Sigmoid colon (tissue), 7 donors: ENCODE measurements around the gene EXOC6. TPM values are rescaled to one million over a fixed set of nuclear protein-coding genes. Genes with fewer than 3 reads are reported as not detected.

Experiments used
- DNase-seq: peaks from one replicate; pipeline ENCODE4 v3.0.0-alpha.2; 2019
- H3K27ac ChIP-seq, 4 donors: fragments of 200-600 bp; sonication (generic); one replicate each; pipeline ENCODE4 v1.5.1; 2016 to 2019; ENCODE audit warnings: mild to moderate bottlenecking in 1 of 4
- H3K27me3 ChIP-seq, 3 donors: fragments of 200-600 bp; sonication (generic); one replicate each; pipeline ENCODE4 v1.5.1; 2019; ENCODE audit warnings: mild to moderate bottlenecking in 1 of 3
- H3K36me3 ChIP-seq, 4 donors: fragments of 200-600 bp; sonication (generic); one replicate each; pipeline ENCODE4 v1.5.1; 2016 to 2019
- H3K4me1 ChIP-seq, 4 donors: fragments of 200-600 bp; sonication (generic); one replicate each; pipeline ENCODE4 v1.5.1; 2017 to 2019
- H3K4me3 ChIP-seq, 4 donors: fragments of 200-600 bp; sonication (generic); one replicate each; pipeline ENCODE4 v1.5.1; 2017 to 2019; ENCODE audit warnings: mild to moderate bottlenecking in 2 of 4, moderate library complexity in 1 of 4
- H3K9me3 ChIP-seq, 4 donors: fragments of 200-600 bp in 3 of 4; sonication (generic) in 3 of 4; one replicate each; pipeline versions ENCODE4 v1.5.1 to v1.6.1; 2013 to 2019
- CTCF ChIP-seq, 4 experiments: fragments of 450-650 bp in 3 of 4; fragments of 200-600 bp in 1 of 4; IDR thresholded peaks; one replicate each; pipeline ENCODE4 v1.5.1; 2016 to 2019; ENCODE audit warnings: antibody characterized with exemption in 4 of 4, mild to moderate bottlenecking in 3 of 4, moderate library complexity in 2 of 4
- EP300 ChIP-seq, 4 donors: sonication (generic); formaldehyde crosslinking; IDR thresholded peaks; one replicate each; pipeline ENCODE4 v1.6.1; 2017; ENCODE audit warnings: antibody characterized with exemption in 4 of 4
- POLR2A ChIP-seq, 2 donors: fragments of 450-650 bp; IDR thresholded peaks; one replicate each; pipeline ENCODE4 v1.6.1; 2016; ENCODE audit warnings: antibody characterized with exemption in 2 of 2, mild to moderate bottlenecking in 2 of 2, moderate library complexity in 2 of 2
- POLR2AphosphoS5 ChIP-seq, 4 donors: sonication (generic); formaldehyde crosslinking; IDR thresholded peaks; one replicate each; pipeline ENCODE4 v1.6.1; 2017; ENCODE audit warnings: antibody characterized with exemption in 4 of 4
- WGBS, 2 donors: extraction: QIAGEN DNeasy Blood & Tissue Kit; methylation state at CpG; one replicate each; pipeline ENCODE4 v1.1.7; 2013; 5-methylcytosine and 5-hydroxymethylcytosine counted together
- intact Hi-C: fragments of 100-400 bp; cut with DNase I; formaldehyde crosslinking; loops from one replicate; pipeline ENCODE4 v1.15.1; 2023
- polyA plus RNA-seq, 3 donors: library from polyadenylated mRNA; stranded (reverse); fragments of 200-250 nt; gene quantifications; one replicate each; pipeline ENCODE4 v1.2.3, GENCODE V29; 2013
- total RNA-seq, 4 donors: library from RNA; depleted of rRNA; stranded (reverse); fragments of >200 nt; gene quantifications; one replicate each; pipeline ENCODE4 v1.1.0, GENCODE V29; 2016
- donor health status: healthy with polysubstance abuse.
- donor health status: Bipolar disorder and iron deficiency.
- donor health status: healthy.

Gene EXOC6
- total and polyA plus RNA-seq, 7 donors, result 6.6 to 20.2 (median 16.6) TPM

GRCh38 chr10:92891885-92892690 lies 43.8 kb downstream of the EXOC6 start:
- TF ChIP-seq EP300 (IDR thresholded peaks at IDR 0.05), result no peak
- TF ChIP-seq POLR2A (IDR thresholded peaks at IDR 0.05), result no peak
- TF ChIP-seq POLR2AphosphoS5 (IDR thresholded peaks at IDR 0.05), result peak in 3 of 4 donors; percentile 39 to 66 (median 60)
- no peak for TF ChIP-seq CTCF (IDR thresholded peaks at IDR 0.05)
- peaks cover 0 to 41% (median 22%) of the 10 kb centered on the region in 4 donors for H3K4me1 ChIP-seq
- 31 to 61% methylated on average over 5 of the region's 5 CpGs for WGBS, 2 donors
- H3K27me3 ChIP-seq, result no peaks in the 10 kb centered on the region
- intact Hi-C loops, result no loop called here
- no peak overlapping the region for H3K4me3 ChIP-seq
- H3K36me3 ChIP-seq, result no peaks in the 10 kb centered on the region
- no peaks in the 10 kb centered on the region for H3K9me3 ChIP-seq
- DNase-seq, result peak; percentile 68
- peak overlapping the region; percentile 17 to 42 (median 27) for H3K27ac ChIP-seq

- intact Hi-C loops, result no loop called here
- whole genome bisulfite sequencing, 2 donors, result 19 to 63% methylated on average over 3 of the region's 3 CpGs
- TF ChIP-seq CTCF (IDR thresholded peaks at IDR 0.05), result no peak
- TF ChIP-seq POLR2AphosphoS5 (IDR thresholded peaks at IDR 0.05), result no peak
- no peak for TF ChIP-seq EP300 (IDR thresholded peaks at IDR 0.05)
- no peak for TF ChIP-seq POLR2A (IDR thresholded peaks at IDR 0.05)
- Histone ChIP-seq H3K9me3 (no peaks in the 10 kb centered on the region), H3K4me3 (no peak overlapping the region), H3K4me1 (peaks cover 0 to 41% (median 22%) of the 10 kb centered on the region in 4 donors), H3K27ac (peak overlapping the region in 3 of 4 donors; percentile 18 to 42 (median 36)), H3K27me3 (no peaks in the 10 kb centered on the region), H3K36me3 (peaks cover 0 to 5% (median 0%) of the 10 kb centered on the region in 4 donors)
- DNase-seq, result no peak
Observed at GRCh38 chr10:92892691-92893054, 44.4 kb downstream of the EXOC6 start.

- Histone ChIP-seq H3K27ac (no peak overlapping the region), H3K9me3 (no peaks in the 10 kb centered on the region), H3K36me3 (peaks cover 0 to 7% (median 0%) of the 10 kb centered on the region in 4 donors), H3K4me1 (peaks cover 0 to 28% (median 22%) of the 10 kb centered on the region in 4 donors), H3K4me3 (no peak overlapping the region), H3K27me3 (no peaks in the 10 kb centered on the region)
- TF ChIP-seq EP300 (IDR thresholded peaks at IDR 0.05) (no peak), POLR2AphosphoS5 (IDR thresholded peaks at IDR 0.05) (no peak), CTCF (IDR thresholded peaks at IDR 0.05) (no peak), POLR2A (IDR thresholded peaks at IDR 0.05) (no peak)
- intact Hi-C loops, result no loop called here
- DNase-seq, result no peak
Observed at GRCh38 chr10:92894081-92894655, 45.8 kb downstream of the EXOC6 start.

GRCh38 chr10:92897916-92898315 lies 49.6 kb downstream of the EXOC6 start:
- no peaks in the 10 kb centered on the region for H3K9me3 ChIP-seq
- no peaks in the 10 kb centered on the region for H3K27me3 ChIP-seq
- no peak for DNase-seq
- intact Hi-C loops, result no loop called here
- peaks cover 0 to 7% (median 0%) of the 10 kb centered on the region in 4 donors for H3K36me3 ChIP-seq
- no peak for TF ChIP-seq CTCF (IDR thresholded peaks at IDR 0.05)
- no peak for TF ChIP-seq EP300 (IDR thresholded peaks at IDR 0.05)
- no peak for TF ChIP-seq POLR2A (IDR thresholded peaks at IDR 0.05)
- no peak for TF ChIP-seq POLR2AphosphoS5 (IDR thresholded peaks at IDR 0.05)
- peaks cover 0 to 13% (median 9%) of the 10 kb centered on the region in 4 donors for H3K4me1 ChIP-seq
- WGBS, 2 donors, result 94 to 95% methylated on average over 5 of the region's 5 CpGs
- H3K4me3 ChIP-seq, result no peak overlapping the region
- no peak overlapping the region for H3K27ac ChIP-seq
